Neural cell (in vitro differentiated cells): Measurements from ENCODE around the gene TBC1D3E. TPM values are rescaled to one million over a fixed set of nuclear protein-coding genes. Genes with fewer than 3 reads are reported as not detected.

ENCODE experiments used
- polyA plus RNA-seq: library from polyadenylated mRNA; depleted of rRNA; stranded (reverse); fragments of >200 nt; gene quantifications from 2 replicates; pipeline ENCODE4 v1.2.3, GENCODE V29; 2014
- small RNA-seq, 3 experiments: library from RNA; depleted of rRNA; stranded (forward); fragments of <200 nt; gene quantifications; one replicate each; pipeline ENCODE3, GENCODE V24; 2012

The TBC1D3E gene
- polyA plus RNA-seq, 1 donor from 2014 or later: not detected

Small RNA genes within 50 kb of the gene (small RNA-seq; reads per million reads assigned to genes)
- gene RF00019: 0 to 1.2 (median 0) reads per million in 3 experiments
- gene RNA5SP526: 0 reads per million in 3 experiments

Other genes starting within 250 kb of the TBC1D3E start
- gene TBC1D3K, start 203.5 kb upstream of the TBC1D3E start, polyA plus RNA-seq: not detected in 2 replicates
- gene TBC1D3L, start 138.9 kb upstream of the TBC1D3E start, polyA plus RNA-seq: 33.5 and 42.5 TPM in 2 replicates
- 0.45 TPM in 1 of 2 replicates, not detected in the other for gene TBC1D3D, start 124.0 kb upstream of the TBC1D3E start, polyA plus RNA-seq
- 8.1 and 10.4 TPM in 2 replicates for gene TBC1D3C, start 59.3 kb upstream of the TBC1D3E start, polyA plus RNA-seq
- gene TBC1D3, start 64.6 kb downstream of the TBC1D3E start, polyA plus RNA-seq: 0.24 TPM in 1 of 2 replicates, not detected in the other
- 27.5 and 31.7 TPM in 2 replicates for gene MRPL45, start 169.2 kb downstream of the TBC1D3E start, polyA plus RNA-seq
- gene GPR179, start 216.0 kb downstream of the TBC1D3E start, polyA plus RNA-seq: not detected in 2 replicates
- gene SOCS7, start 223.9 kb downstream of the TBC1D3E start, polyA plus RNA-seq: 23.7 and 28.6 TPM in 2 replicates